Measurements from ENCODE around the gene ZNF385D. TPM values are rescaled to one million over a fixed set of nuclear protein-coding genes. Genes with fewer than 3 reads are reported as not detected.
"Not testable (repeated sequence)": the region's sequence is repeated elsewhere in the genome, so short reads cannot be mapped to it uniquely, and the experiment has no call there.

ZNF385D gene
- total RNA-seq, 1 experiment from 2014 or later: 0.13 TPM

GRCh38 chr3:21520106-21520963 lies 230.7 kb downstream of the ZNF385D start:
- no peak for DNase-seq (ENCODE audit: low read depth)

- DNase-seq (ENCODE audit: low read depth): no peak
Measured at GRCh38 chr3:21517184-21517583, 233.8 kb downstream of the ZNF385D start.

GRCh38 chr3:21515417-21515816 lies 235.6 kb downstream of the ZNF385D start:
- DNase-seq (ENCODE audit: low read depth): no peak

GRCh38 chr3:21509731-21510470 lies 241.1 kb downstream of the ZNF385D start:
- no peak for DNase-seq (ENCODE audit: low read depth)

DNA sequence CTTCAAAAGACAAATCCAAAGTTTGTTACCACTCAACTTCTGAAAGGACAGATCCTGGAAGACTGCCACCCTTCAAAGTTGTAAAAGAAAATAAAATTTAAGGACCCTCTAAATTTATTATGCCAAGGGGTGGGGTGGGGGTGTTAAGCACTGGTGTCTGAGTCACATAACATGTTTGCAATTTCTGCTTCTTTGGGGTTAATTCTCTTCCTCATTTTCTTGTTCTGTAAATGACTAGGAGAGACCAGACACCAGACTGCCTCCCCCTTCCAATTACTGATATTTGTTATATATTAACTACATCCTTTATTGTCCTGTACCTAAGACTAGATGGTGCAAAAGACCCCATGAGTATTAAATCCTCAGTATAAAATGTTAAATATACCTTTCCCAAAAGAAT lies 242.8 kb downstream of the ZNF385D start:
- DNase-seq (ENCODE audit: low read depth): no peak

DNA sequence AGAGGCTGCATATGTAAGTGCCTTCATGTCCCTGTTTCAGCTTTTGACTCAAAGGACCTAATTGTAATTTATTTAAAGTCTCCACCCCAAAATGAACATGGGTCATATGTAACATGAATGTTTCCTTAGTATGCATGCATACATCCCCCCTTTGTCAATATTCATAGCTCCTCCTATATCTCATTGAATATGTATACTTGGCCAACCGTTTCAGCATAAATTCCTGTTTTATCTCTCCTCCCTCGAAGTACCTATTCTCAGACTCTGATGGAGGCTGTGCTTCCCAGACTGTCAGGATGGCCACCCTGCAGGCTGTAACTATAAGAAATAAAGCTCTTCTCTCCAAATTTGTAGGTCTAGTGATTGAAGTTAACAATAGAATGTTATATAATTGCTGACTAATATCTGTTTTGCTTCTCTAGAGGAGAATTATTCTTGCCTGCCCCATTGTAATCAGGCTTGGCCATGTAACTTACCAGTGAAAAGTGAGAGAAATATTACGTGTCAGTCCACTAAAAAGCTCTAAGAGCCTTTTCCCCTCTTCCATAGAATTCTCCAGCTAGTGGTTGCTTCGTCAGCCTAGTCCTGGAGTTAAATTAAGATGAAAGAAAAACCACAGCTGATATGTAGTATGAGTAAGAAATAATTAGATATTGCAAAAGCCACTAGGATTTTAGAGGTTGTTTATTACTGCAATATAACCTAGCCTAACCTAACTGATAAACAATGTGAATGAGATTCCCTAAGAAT lies 245.1 kb downstream of the ZNF385D start:
- no peak for DNase-seq (ENCODE audit: low read depth)

DNA sequence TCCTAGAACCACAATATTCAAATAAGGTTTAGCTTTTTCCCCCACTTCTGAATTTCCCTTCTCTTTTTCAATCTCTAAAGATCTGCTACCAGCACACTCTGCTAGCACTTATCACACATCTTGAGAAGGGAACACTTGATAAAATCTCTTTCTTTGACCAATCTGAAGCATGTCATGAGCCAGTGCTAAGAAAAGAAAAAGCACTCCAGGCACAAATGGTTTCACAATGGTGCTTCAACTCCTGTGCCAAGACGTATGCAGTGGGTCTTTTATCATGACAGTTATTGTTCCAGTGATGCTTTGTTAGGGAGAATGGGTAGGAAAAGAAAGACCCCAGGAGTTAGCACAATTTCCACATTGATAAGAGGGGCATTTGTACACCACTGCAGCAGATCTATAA lies 248.4 kb downstream of the ZNF385D start:
- DNase-seq (ENCODE audit: low read depth): no peak

GRCh38 chr3:21500834-21501233 lies 250.2 kb downstream of the ZNF385D start:
- no peak for DNase-seq (ENCODE audit: low read depth)

DNA sequence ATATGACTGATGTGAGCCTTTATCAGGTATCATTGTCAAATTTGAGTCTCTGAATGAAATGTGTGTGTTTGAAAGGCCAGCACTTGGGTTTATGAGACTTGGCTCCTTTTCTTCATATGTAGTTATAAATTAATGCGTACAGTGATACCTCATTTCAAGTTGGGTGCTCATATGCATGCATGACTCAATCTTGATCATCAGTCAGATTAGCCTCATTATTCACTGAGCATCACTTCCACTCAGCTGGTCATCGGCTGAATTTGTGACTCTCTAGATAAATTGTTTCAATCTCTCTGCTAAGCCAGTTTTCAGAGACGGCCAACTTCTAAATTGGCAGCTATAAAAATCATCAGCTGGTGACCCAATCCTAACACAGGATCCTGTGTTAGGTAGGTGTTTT lies 260.3 kb downstream of the ZNF385D start:
- DNase-seq (ENCODE audit: low read depth): not testable (repeated sequence)

- no peak for DNase-seq (ENCODE audit: low read depth)
Measured at GRCh38 chr3:21487520-21487919, 263.5 kb downstream of the ZNF385D start.

DNA sequence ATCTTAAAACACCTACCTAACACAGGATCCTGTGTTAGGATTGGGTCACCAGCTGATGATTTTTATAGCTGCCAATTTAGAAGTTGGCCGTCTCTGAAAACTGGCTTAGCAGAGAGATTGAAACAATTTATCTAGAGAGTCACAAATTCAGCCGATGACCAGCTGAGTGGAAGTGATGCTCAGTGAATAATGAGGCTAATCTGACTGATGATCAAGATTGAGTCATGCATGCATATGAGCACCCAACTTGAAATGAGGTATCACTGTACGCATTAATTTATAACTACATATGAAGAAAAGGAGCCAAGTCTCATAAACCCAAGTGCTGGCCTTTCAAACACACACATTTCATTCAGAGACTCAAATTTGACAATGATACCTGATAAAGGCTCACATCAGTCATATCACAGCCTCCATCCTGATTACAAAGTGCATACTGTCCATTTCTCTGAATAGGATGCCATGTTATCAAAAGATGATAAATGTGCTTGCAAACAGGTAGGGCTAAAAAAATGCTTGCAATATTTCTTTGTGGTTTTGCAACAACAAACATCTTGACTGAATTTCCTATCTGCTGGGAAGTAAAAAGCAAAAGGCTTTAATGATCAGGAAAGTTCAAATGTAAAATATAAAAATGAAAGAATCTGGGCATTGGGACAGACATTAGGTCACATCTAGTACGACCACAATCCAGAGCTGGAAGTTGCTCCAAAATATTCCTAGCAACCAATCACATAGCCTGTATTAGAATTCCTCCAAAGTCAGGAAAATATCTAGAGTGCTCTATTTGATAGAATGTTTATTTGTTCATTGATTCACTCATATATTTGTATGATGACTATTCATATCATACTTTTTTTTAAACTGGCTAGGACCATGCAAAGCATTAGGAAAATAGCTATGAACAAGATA lies 264.7 kb downstream of the ZNF385D start:
- DNase-seq (ENCODE audit: low read depth): not testable (repeated sequence)

GRCh38 chr3:21484828-21485144 lies 266.2 kb downstream of the ZNF385D start:
- no peak for DNase-seq (ENCODE audit: low read depth)

DNA sequence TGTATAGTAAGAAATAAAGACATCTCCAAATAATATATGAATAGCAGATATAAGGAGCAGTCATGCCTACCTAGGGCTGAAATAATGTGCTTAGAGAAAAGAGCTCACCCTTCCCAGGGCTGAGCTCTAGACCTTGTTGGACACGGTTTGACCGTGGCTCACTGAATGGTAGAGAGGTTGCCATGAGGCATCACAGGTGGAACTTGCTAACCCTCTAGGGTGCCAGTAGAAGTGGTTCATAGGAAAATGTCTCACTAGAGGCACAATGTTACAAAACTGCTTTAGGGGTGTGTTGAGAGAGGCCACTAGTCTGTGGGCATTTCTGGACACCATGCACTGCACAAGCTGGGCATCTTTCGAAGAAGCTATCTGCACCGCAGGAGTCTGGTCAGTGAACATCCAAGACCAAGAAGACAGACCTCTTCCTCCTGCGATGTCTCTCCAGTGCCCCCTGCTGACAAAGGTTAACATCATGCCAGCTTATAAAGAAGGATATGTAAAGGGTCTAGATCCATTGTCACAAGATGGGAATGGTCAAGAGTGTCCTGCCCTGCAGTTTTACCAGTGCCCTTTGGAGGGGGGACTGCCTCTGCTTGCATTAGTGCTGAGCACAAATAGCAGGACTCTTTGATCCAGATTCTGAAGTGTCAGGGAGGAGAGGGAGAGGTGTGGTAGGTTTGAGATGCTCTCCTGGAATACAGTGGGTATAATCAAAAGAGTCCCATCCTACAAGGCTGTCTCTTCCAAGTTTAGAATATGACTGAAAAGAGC lies 266.8 kb downstream of the ZNF385D start:
- peak; percentile 66 for DNase-seq (ENCODE audit: low read depth)

DNA sequence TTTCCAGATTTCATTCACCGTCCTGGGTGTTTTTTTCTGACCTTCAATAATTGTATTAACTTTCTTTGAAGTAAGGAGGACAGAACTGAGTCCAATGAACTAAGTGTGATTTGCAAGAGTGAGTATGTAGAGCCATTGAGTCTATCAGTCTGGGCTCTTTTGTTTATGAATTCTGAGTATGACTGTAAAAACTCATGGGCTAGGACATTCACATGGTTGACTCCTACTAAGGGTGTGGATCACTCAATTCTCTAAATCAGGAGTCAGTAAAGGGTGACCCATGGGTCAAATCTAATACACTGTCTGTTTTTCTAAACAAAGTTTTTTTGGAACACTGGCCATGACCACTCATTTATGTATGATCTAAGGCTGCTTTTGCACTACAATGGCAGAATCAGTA lies 269.0 kb downstream of the ZNF385D start:
- no peak for DNase-seq (ENCODE audit: low read depth)

DNA sequence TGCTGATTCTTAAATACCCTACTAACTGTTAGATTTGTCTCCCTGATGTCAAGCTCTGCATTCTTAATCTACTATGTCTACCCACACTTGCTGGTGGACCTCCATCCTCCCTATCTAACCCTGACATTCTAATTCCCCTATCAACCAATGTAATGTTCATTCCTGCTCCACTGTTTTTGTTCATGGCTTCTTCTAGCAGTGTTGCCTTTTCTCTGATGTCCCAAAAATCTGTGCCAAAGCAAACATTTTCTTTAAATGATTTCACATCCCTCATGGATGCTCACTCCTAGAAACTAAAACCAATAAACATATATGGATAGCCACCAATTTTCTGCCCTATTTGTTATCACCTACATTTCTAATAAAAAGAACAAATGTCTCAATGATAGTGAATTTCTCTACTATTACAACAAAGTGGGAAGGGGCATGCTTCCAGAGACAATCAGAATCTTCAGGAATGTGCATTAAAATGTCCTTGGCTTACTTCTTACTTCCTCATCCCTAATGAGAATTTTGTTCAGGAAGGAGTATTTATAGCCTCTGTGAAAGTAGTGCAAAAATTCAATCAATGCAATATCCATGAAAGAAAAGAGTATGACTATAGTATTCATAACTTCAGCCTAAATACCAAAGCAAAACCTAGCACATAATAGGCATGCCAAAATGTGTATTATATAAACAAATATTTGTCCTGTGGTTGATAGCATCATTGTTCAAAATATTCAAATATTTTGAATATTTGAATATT lies 273.3 kb downstream of the ZNF385D start:
- DNase-seq (ENCODE audit: low read depth): no peak

DNA sequence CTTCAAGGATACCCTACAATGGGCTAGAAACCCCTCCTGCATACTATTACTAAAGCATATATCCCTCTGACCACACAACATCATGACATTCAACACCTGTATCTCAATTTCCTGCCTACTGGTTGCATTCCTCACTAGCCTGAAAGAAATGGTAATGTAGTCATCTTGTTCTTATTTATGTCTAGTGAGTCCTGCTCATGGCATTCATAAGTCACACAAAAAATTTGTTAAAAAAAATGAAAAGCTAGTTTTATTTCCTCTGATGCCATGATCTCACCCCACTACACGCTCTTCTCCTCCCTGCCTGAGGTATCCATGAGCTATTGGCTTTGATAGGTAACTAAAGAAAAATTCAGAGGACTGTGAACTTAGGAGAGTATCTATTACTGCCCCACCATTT lies 284.5 kb downstream of the ZNF385D start:
- peak; percentile 11 for DNase-seq (ENCODE audit: low read depth)

GRCh38 chr3:21464746-21465145 lies 286.3 kb downstream of the ZNF385D start:
- no peak for DNase-seq (ENCODE audit: low read depth)

DNA sequence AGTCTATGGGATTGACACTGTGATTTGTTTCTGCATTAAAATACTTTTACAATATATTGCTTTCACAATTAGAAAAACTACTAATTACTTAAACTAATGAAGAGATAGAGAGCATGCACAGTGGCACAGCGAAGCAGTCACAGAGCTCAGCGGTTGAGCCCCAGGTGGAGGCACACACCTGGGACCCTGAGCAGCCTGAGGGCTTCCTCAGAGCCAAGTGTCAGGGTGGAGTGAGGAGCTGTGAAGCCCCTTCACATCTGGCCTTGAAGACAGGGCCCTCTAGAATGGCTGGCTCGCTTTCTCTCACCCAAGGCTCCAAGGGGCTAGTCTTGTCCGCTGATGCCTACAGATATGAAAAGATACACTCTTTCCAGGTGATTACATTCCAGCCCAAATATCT lies 287.7 kb downstream of the ZNF385D start:
- DNase-seq (ENCODE audit: low read depth): no peak

DNA sequence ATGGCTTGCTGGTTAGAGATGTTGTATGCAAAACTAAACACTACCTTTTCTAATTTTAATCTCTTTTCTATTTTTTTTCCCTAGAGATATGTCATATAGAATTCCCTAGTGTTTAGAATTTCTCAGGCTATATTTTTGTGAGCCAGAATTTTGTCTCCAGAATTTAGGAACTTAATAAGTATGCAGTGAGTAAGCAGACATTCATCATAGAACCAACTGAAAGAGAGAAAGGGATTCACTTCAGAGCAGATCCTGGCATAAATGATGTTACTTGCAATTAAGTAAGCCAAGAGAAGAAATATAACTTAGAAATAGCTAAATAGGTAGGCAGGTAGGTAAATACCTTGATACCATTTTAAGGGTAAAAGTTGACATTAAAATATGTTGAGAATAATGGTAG lies 288.9 kb downstream of the ZNF385D start:
- DNase-seq (ENCODE audit: low read depth): no peak

DNA sequence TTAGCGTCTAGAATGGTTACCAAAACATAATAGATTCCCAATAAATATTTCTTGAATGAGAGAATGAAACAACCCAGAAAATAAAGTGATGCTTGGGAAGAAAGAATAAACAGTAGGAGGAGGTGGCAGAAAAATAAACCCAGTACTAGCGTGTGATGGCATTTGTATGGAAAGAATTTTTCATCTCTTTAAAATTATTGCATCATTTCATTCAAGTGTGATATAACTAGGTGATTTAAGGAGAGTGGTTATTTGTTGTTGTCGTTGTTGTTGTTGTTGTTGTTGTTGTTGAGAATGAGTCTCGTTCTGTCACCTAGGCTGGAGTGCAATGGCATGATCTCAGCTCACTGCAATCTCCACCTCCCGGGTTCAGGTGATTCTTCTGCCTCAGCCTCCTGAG lies 293.9 kb downstream of the ZNF385D start:
- no peak for DNase-seq (ENCODE audit: low read depth)

Data from HT1080 (cell line).